ENCODE data around the gene SYNGR3.
"Not testable (repeated sequence)": the region's sequence is repeated elsewhere in the genome, so short reads cannot be mapped to it uniquely, and the experiment has no call there.

GRCh38 chr16:1962161-1963153, 27.3 kb upstream of the SYNGR3 start:
- TF ChIP-seq POLR2AphosphoS5 (IDR thresholded peaks at IDR 0.05; ENCODE audit: borderline replicate concordance, low read depth, low read length); EZH2 (IDR thresholded peaks at IDR 0.05): not testable (repeated sequence)
